HEK293 (cell line): ENCODE data around the gene FAM3C.
A peak's percentile ranks its signal among the peaks of the same experiment; 100 is the strongest.

Source experiments
- BCL6B ChIP-seq: fragments of 450-650 bp; formaldehyde crosslinking; IDR thresholded peaks from 2 replicates; pipeline ENCODE4 v1.5.1; 2017; ENCODE audit warnings: missing biosample characterization, missing genetic modification characterization
- GLIS2 ChIP-seq: fragments of 450-650 bp; formaldehyde crosslinking; IDR thresholded peaks from 2 replicates; pipeline ENCODE4 v1.5.1; 2016; ENCODE audit warnings: missing biosample characterization, missing genetic modification characterization
- HIC1 ChIP-seq: fragments of 450-650 bp; formaldehyde crosslinking; IDR thresholded peaks from 2 replicates; pipeline ENCODE4 v1.5.1; 2016; ENCODE audit warnings: missing biosample characterization, missing genetic modification characterization
- IKZF3 ChIP-seq: fragments of 450-650 bp; IDR thresholded peaks from 2 replicates; pipeline ENCODE4 v1.5.0; 2018; ENCODE audit warnings: missing biosample characterization, mild to moderate bottlenecking, missing genetic modification characterization, moderate library complexity
- SP2 ChIP-seq: fragments of 450-650 bp; formaldehyde crosslinking; IDR thresholded peaks from 2 replicates; pipeline ENCODE4 v1.5.1; 2016; ENCODE audit warnings: missing biosample characterization, missing genetic modification characterization
- TRIM28 ChIP-seq: IDR thresholded peaks from 2 replicates; pipeline ENCODE4 v1.6.1; 2011; ENCODE audit warnings: low read length, control low read depth, borderline replicate concordance
- YY2 ChIP-seq: fragments of 450-650 bp; formaldehyde crosslinking; IDR thresholded peaks from 2 replicates; pipeline ENCODE4 v1.5.1; 2016; ENCODE audit warnings: missing biosample characterization, missing genetic modification characterization
- ZBTB17 ChIP-seq: fragments of 450-650 bp; formaldehyde crosslinking; IDR thresholded peaks from 2 replicates; pipeline ENCODE4 v1.5.1; 2016; ENCODE audit warnings: missing biosample characterization, missing genetic modification characterization
- ZBTB21 ChIP-seq: fragments of 450-650 bp; formaldehyde crosslinking; IDR thresholded peaks from 2 replicates; pipeline ENCODE4 v1.5.1; 2017; ENCODE audit warnings: missing biosample characterization, missing genetic modification characterization
- ZBTB48 ChIP-seq: fragments of 450-650 bp; formaldehyde crosslinking; IDR thresholded peaks from 2 replicates; pipeline ENCODE4 v1.5.1; 2016; ENCODE audit warnings: missing biosample characterization, missing genetic modification characterization
- ZBTB7A ChIP-seq: fragments of 450-650 bp; formaldehyde crosslinking; IDR thresholded peaks from 2 replicates; pipeline ENCODE4 v1.5.1; 2016; ENCODE audit warnings: low read depth, missing biosample characterization, missing genetic modification characterization
- ZFHX2 ChIP-seq: fragments of 450-650 bp; formaldehyde crosslinking; conservative IDR thresholded peaks from 2 replicates; pipeline ENCODE4 v1.5.1; 2016; ENCODE audit warnings: missing biosample characterization, missing genetic modification characterization
- ZFP41 ChIP-seq: fragments of 450-650 bp; formaldehyde crosslinking; IDR thresholded peaks from 2 replicates; pipeline ENCODE4 v1.5.1; 2016; ENCODE audit warnings: missing biosample characterization, missing genetic modification characterization, borderline replicate concordance
- ZNF121 ChIP-seq: fragments of 450-650 bp; formaldehyde crosslinking; IDR thresholded peaks from 2 replicates; pipeline ENCODE4 v1.5.1; 2016; ENCODE audit warnings: missing biosample characterization, missing genetic modification characterization
- ZNF169 ChIP-seq: fragments of 450-650 bp; formaldehyde crosslinking; IDR thresholded peaks from 2 replicates; pipeline ENCODE4 v1.5.1; 2016; ENCODE audit warnings: missing biosample characterization, missing genetic modification characterization
- ZNF184 ChIP-seq: fragments of 450-650 bp; IDR thresholded peaks from 2 replicates; pipeline ENCODE4 v1.5.1; 2018; ENCODE audit warnings: missing biosample characterization, mild to moderate bottlenecking, missing genetic modification characterization
- ZNF19 ChIP-seq: fragments of 450-650 bp; formaldehyde crosslinking; IDR thresholded peaks from 2 replicates; pipeline ENCODE4; 2016; ENCODE audit warnings: missing biosample characterization, missing genetic modification characterization, low read depth
- ZNF202 ChIP-seq: fragments of 450-650 bp; formaldehyde crosslinking; IDR thresholded peaks from 2 replicates; pipeline ENCODE4 v1.5.1; 2016; ENCODE audit warnings: missing biosample characterization, missing genetic modification characterization, borderline replicate concordance
- ZNF211 ChIP-seq: fragments of 450-650 bp; formaldehyde crosslinking; IDR thresholded peaks from 2 replicates; pipeline ENCODE4 v1.5.1; 2016; ENCODE audit warnings: low read depth, missing biosample characterization, missing genetic modification characterization
- ZNF341 ChIP-seq: fragments of 450-650 bp; formaldehyde crosslinking; IDR thresholded peaks from 2 replicates; pipeline ENCODE4; 2016; ENCODE audit warnings: low read depth, missing biosample characterization, missing genetic modification characterization
- ZNF404 ChIP-seq: fragments of 450-650 bp; formaldehyde crosslinking; IDR thresholded peaks from 2 replicates; pipeline ENCODE4 v1.5.1; 2017; ENCODE audit warnings: missing biosample characterization, missing genetic modification characterization
- ZNF433 ChIP-seq: fragments of 450-650 bp; formaldehyde crosslinking; IDR thresholded peaks from 2 replicates; pipeline ENCODE4 v1.5.1; 2016; ENCODE audit warnings: missing biosample characterization, missing genetic modification characterization, low read depth
- ZNF473 ChIP-seq: fragments of 450-650 bp; formaldehyde crosslinking; IDR thresholded peaks from 2 replicates; pipeline ENCODE4 v1.5.1; 2017; ENCODE audit warnings: missing biosample characterization, missing genetic modification characterization
- ZNF501 ChIP-seq: fragments of 450-650 bp; formaldehyde crosslinking; IDR thresholded peaks from 2 replicates; pipeline ENCODE4 v1.5.1; 2016; ENCODE audit warnings: missing biosample characterization, missing genetic modification characterization
- ZNF510 ChIP-seq: fragments of 450-650 bp; formaldehyde crosslinking; IDR thresholded peaks from 2 replicates; pipeline ENCODE4 v1.5.1; 2018; ENCODE audit warnings: mild to moderate bottlenecking, missing genetic modification characterization, missing biosample characterization; ENCODE audit not compliant: insufficient replicate concordance
- ZNF514 ChIP-seq: fragments of 450-650 bp; formaldehyde crosslinking; IDR thresholded peaks from 2 replicates; pipeline ENCODE4 v1.5.1; 2016; ENCODE audit warnings: missing biosample characterization, missing genetic modification characterization
- ZNF658 ChIP-seq: fragments of 450-650 bp; formaldehyde crosslinking; IDR thresholded peaks from 2 replicates; pipeline ENCODE4; 2016; ENCODE audit warnings: missing biosample characterization, missing genetic modification characterization
- ZNF670 ChIP-seq: fragments of 450-650 bp; formaldehyde crosslinking; IDR thresholded peaks from 2 replicates; pipeline ENCODE4 v1.5.1; 2016; ENCODE audit warnings: missing biosample characterization, missing genetic modification characterization, low read depth
- ZNF776 ChIP-seq: fragments of 450-650 bp; formaldehyde crosslinking; IDR thresholded peaks from 2 replicates; pipeline ENCODE4 v1.5.0; 2017; ENCODE audit warnings: missing biosample characterization, missing genetic modification characterization, borderline replicate concordance
- ZNF837 ChIP-seq: fragments of 450-650 bp; formaldehyde crosslinking; IDR thresholded peaks from 2 replicates; pipeline ENCODE4 v1.5.1; 2016; ENCODE audit warnings: missing biosample characterization, missing genetic modification characterization
- ZSCAN23 ChIP-seq: fragments of 450-650 bp; formaldehyde crosslinking; IDR thresholded peaks from 2 replicates; pipeline ENCODE4 v1.5.1; 2016; ENCODE audit warnings: missing biosample characterization, missing genetic modification characterization
- ZSCAN30 ChIP-seq: fragments of 450-650 bp; IDR thresholded peaks from 2 replicates; pipeline ENCODE4 v1.5.1; 2018; ENCODE audit warnings: missing biosample characterization, mild to moderate bottlenecking, missing genetic modification characterization, moderate library complexity
- TF ChIP-seq, protein P1 (sequence below): sonication (generic); formaldehyde crosslinking; IDR thresholded peaks from 2 replicates; pipeline ENCODE4 v1.8.1; 2022; ENCODE audit warnings: mild to moderate bottlenecking, moderate library complexity, missing genetic modification reagents
- TF ChIP-seq, protein P2 (sequence below): fragments of 450-650 bp; formaldehyde crosslinking; IDR thresholded peaks from 2 replicates; pipeline ENCODE4 v1.5.1; 2017; ENCODE audit warnings: missing biosample characterization, missing genetic modification characterization

Gene FAM3C

DNA sequence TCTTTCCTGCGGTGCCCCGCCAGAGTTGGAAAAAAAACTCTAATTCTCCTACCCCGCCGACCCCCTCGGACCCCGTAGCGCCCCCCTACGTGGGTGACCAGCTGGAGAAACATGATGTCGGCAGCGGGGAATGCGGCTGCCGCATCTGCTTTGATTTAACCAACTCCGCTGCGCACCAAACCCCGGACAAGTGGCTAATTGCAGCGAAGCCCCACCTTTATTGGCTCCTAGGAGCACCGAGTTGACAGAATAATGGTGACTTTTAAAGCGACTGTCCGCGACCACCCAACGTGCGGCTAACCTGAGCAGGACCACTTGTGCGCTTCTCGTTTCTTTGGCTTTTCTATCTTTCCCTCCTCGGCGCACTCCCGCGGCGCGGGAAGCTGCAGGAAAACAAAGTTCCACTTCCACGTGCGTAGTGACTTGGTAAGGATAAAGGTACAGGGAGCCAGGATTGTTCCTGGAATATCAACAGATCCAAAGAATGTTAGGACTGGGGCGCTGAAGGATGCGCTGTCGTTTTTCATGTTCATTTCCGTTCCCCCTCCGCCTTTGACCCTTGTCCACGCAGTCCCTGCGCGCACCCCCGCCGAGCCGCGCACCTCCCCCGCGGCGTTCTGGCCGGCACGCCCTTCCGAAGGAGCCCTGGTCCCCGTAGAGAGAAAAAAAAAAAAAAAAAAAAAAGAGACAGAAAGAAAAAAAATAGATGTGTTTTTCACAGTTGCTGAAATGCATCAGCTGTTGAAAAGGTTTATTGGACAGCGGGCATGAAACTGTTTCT, 65.9 kb downstream of the FAM3C start (continued):
- TF ChIP-seq YY2 (tag by site-specific recombination), result no peak
- TF ChIP-seq ZNF473 (tag by site-specific recombination), result no peak
- TF ChIP-seq ZSCAN23, result no peak
- no peak for TF ChIP-seq ZNF211 (tag by site-specific recombination)
- no peak for TF ChIP-seq ZNF501
- TF ChIP-seq TRIM28, result no peak
- TF ChIP-seq GLIS2 (tag by site-specific recombination), result peak; percentile 81
- TF ChIP-seq ZNF776, result no peak
- no peak for TF ChIP-seq ZNF510
- TF ChIP-seq, protein P1, sequence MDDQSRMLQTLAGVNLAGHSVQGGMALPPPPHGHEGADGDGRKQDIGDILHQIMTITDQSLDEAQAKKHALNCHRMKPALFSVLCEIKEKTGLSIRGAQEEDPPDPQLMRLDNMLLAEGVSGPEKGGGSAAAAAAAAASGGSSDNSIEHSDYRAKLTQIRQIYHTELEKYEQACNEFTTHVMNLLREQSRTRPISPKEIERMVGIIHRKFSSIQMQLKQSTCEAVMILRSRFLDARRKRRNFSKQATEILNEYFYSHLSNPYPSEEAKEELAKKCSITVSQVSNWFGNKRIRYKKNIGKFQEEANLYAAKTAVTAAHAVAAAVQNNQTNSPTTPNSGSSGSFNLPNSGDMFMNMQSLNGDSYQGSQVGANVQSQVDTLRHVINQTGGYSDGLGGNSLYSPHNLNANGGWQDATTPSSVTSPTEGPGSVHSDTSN (CRISPR knock-in tag), result no peak
- no peak for TF ChIP-seq ZNF658 (tag by site-specific recombination)
- no peak for TF ChIP-seq ZBTB7A (tag by site-specific recombination)
- no peak for TF ChIP-seq ZNF121 (tag by site-specific recombination)
- peak; percentile 89 for TF ChIP-seq IKZF3 (tag by site-specific recombination)
- TF ChIP-seq ZNF514, result no peak
- peak; percentile 83 for TF ChIP-seq ZBTB17
- TF ChIP-seq ZNF404 (tag by site-specific recombination), result no peak
- TF ChIP-seq ZNF19 (tag by site-specific recombination), result no peak
- no peak for TF ChIP-seq SP2
- TF ChIP-seq, protein P2, sequence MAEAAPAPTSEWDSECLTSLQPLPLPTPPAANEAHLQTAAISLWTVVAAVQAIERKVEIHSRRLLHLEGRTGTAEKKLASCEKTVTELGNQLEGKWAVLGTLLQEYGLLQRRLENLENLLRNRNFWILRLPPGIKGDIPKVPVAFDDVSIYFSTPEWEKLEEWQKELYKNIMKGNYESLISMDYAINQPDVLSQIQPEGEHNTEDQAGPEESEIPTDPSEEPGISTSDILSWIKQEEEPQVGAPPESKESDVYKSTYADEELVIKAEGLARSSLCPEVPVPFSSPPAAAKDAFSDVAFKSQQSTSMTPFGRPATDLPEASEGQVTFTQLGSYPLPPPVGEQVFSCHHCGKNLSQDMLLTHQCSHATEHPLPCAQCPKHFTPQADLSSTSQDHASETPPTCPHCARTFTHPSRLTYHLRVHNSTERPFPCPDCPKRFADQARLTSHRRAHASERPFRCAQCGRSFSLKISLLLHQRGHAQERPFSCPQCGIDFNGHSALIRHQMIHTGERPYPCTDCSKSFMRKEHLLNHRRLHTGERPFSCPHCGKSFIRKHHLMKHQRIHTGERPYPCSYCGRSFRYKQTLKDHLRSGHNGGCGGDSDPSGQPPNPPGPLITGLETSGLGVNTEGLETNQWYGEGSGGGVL (tag by site-specific recombination), result peak; percentile 32; the same call in 1 of the 2 replicates
- peak; percentile 38; the same call in 1 of the 2 replicates for TF ChIP-seq ZSCAN30 (tag by site-specific recombination)
- 0 out of 2 replicates have a peak, but pooled peaks have one; percentile 20 for TF ChIP-seq ZBTB21 (tag by site-specific recombination)
- 0 out of 2 replicates have a peak, but pooled peaks have one; percentile 15 for TF ChIP-seq ZNF184 (tag by site-specific recombination)
- no peak for TF ChIP-seq ZNF670 (tag by site-specific recombination)
- no peak for TF ChIP-seq ZNF202
- no peak for TF ChIP-seq ZNF837
- TF ChIP-seq BCL6B (tag by site-specific recombination), result no peak
- peak; percentile 25; the same call in 1 of the 2 replicates for TF ChIP-seq ZBTB48 (tag by site-specific recombination)
- no peak for TF ChIP-seq ZNF433 (tag by site-specific recombination)
- no peak for TF ChIP-seq ZNF169 (tag by site-specific recombination)
- peak; percentile 57 for TF ChIP-seq ZFHX2 (tag by site-specific recombination)
- TF ChIP-seq HIC1 (tag by site-specific recombination), result no peak
- TF ChIP-seq ZNF341 (tag by site-specific recombination), result peak; percentile 90
- no peak for TF ChIP-seq ZFP41 (tag by site-specific recombination)
